ENCODE measurements around the gene NSD1.

DNA sequence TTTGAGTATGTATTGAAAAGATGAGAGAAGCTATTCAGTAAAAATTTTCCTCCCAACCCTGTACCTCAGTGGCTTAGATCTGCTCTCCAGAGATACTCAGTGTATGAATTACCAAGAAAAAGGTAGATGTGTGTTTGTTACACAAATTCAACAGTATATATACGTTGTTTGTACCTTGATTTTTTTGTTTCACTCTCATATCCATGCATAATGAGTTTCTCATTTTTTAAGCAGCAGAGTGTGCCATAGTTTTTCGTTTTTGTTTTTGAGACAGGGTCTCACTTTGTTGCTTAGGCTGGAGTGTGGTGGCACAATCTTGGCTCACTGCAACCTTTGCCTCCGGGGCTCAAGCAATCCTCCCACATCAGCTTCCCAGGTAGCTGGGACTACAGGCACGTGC is 92.2 kb downstream of the NSD1 start:
- TF ChIP-seq, protein P1, sequence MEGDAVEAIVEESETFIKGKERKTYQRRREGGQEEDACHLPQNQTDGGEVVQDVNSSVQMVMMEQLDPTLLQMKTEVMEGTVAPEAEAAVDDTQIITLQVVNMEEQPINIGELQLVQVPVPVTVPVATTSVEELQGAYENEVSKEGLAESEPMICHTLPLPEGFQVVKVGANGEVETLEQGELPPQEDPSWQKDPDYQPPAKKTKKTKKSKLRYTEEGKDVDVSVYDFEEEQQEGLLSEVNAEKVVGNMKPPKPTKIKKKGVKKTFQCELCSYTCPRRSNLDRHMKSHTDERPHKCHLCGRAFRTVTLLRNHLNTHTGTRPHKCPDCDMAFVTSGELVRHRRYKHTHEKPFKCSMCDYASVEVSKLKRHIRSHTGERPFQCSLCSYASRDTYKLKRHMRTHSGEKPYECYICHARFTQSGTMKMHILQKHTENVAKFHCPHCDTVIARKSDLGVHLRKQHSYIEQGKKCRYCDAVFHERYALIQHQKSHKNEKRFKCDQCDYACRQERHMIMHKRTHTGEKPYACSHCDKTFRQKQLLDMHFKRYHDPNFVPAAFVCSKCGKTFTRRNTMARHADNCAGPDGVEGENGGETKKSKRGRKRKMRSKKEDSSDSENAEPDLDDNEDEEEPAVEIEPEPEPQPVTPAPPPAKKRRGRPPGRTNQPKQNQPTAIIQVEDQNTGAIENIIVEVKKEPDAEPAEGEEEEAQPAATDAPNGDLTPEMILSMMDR (IDR thresholded peaks at IDR 0.05) = no peak
- no peak for TF ChIP-seq POLR2A (IDR thresholded peaks at IDR 0.05)

Data from vagina (tissue), 2 donors.